Left ventricle myocardium inferior (tissue), 1 donor: ENCODE measurements around the gene KCNT1. TPM values are rescaled to one million over a fixed set of nuclear protein-coding genes. Genes with fewer than 3 reads are reported as not detected.

Source experiments
- DNase-seq: peaks from one replicate; pipeline ENCODE4 v3.0.0-alpha.2; 2020
- H3K27ac ChIP-seq: fragments of 200-600 bp; replicated peaks from 2 replicates; pipeline ENCODE4 v1.8.0; 2021
- H3K27me3 ChIP-seq: fragments of 200-600 bp; 2 replicates; pipeline ENCODE4 v1.8.0; 2021; ENCODE audit warnings: low read depth
- H3K36me3 ChIP-seq: fragments of 200-600 bp; 2 replicates; pipeline ENCODE4 v1.8.0; 2021
- H3K4me1 ChIP-seq: fragments of 200-600 bp; 2 replicates; pipeline ENCODE4 v1.8.0; 2021
- H3K4me3 ChIP-seq: fragments of 200-600 bp; 2 replicates; pipeline ENCODE4 v1.8.0; 2021; ENCODE audit warnings: mild to moderate bottlenecking, moderate library complexity
- H3K9me3 ChIP-seq: fragments of 200-600 bp; replicated peaks from 2 replicates; pipeline ENCODE4 v1.8.0; 2021
- CTCF ChIP-seq: fragments of 200-600 bp; IDR thresholded peaks from 2 replicates; pipeline ENCODE4 v1.8.0; 2021; ENCODE audit warnings: antibody characterized with exemption, mild to moderate bottlenecking, borderline replicate concordance
- intact Hi-C: fragments of 100-400 bp; cut with micrococcal nuclease; formaldehyde crosslinking; loops from one replicate; pipeline ENCODE4 v1.11.0; 2022
- total RNA-seq: library from RNA; stranded (reverse); fragmentation: NEBNext Ultra II Directional; extraction: Animal tissue kit (Norgen Biotek cat#: 25700); gene quantifications from one replicate; pipeline ENCODE4 v1.2.1, GENCODE V29; 2021
- donor health status: DM: no; HTN: yes; CAD: no; lungs with severe emphysema.

The KCNT1 gene
- total RNA-seq, 1 donor from 2014 or later: 3.3 TPM

- Histone ChIP-seq H3K36me3 (no peaks in the 10 kb centered on the region), H3K27me3 (peaks cover 7% of the 10 kb centered on the region), H3K4me3 (no peak overlapping the region), H3K9me3 (peaks cover 15% of the 10 kb centered on the region), H3K27ac (no peak overlapping the region), H3K4me1 (no peaks in the 10 kb centered on the region)
- intact Hi-C loops: no loop called here
- no peak for DNase-seq
- no peak for TF ChIP-seq CTCF
Observed at GRCh38 chr9:135761150-135761844, 59.3 kb downstream of the KCNT1 start.

GRCh38 chr9:135761845-135762168, 59.8 kb downstream of the KCNT1 start:
- intact Hi-C loops: no loop called here
- no peak for TF ChIP-seq CTCF

GRCh38 chr9:135762921-135763320, 60.9 kb downstream of the KCNT1 start:
- Histone ChIP-seq H3K4me1 (no peaks in the 10 kb centered on the region), H3K4me3 (no peak overlapping the region), H3K27ac (no peak overlapping the region), H3K9me3 (peaks cover 20% of the 10 kb centered on the region), H3K27me3 (peaks cover 7% of the 10 kb centered on the region), H3K36me3 (no peaks in the 10 kb centered on the region)
- intact Hi-C loops: no loop called here
- no peak for TF ChIP-seq CTCF
- DNase-seq: no peak

More at GRCh38 chr9:135761845-135762168, 59.8 kb downstream of the KCNT1 start:
- Histone ChIP-seq H3K27ac (no peak overlapping the region), H3K4me3 (no peak overlapping the region), H3K9me3 (peaks cover 20% of the 10 kb centered on the region), H3K4me1 (no peaks in the 10 kb centered on the region), H3K27me3 (peaks cover 7% of the 10 kb centered on the region), H3K36me3 (no peaks in the 10 kb centered on the region)
- DNase-seq: no peak

- Histone ChIP-seq H3K4me1 (no peaks in the 10 kb centered on the region), H3K4me3 (no peak overlapping the region), H3K36me3 (no peaks in the 10 kb centered on the region), H3K9me3 (peaks cover 20% of the 10 kb centered on the region), H3K27me3 (peaks cover 7% of the 10 kb centered on the region), H3K27ac (no peak overlapping the region)
- TF ChIP-seq CTCF: no peak
- intact Hi-C loops: no loop called here
- DNase-seq: no peak
Observed at GRCh38 chr9:135763716-135764446, 61.9 kb downstream of the KCNT1 start.

GRCh38 chr9:135764731-135765130, 62.7 kb downstream of the KCNT1 start:
- DNase-seq: no peak
- intact Hi-C loops: no loop called here
- Histone ChIP-seq H3K27me3 (peaks cover 7% of the 10 kb centered on the region), H3K27ac (no peak overlapping the region), H3K36me3 (no peaks in the 10 kb centered on the region), H3K9me3 (peaks cover 20% of the 10 kb centered on the region), H3K4me3 (no peak overlapping the region), H3K4me1 (no peaks in the 10 kb centered on the region)
- no peak for TF ChIP-seq CTCF
